HepG2 (cell line): ENCODE measurements around the gene TTBK1. TPM values are rescaled to one million over a fixed set of nuclear protein-coding genes. Genes with fewer than 3 reads are reported as not detected.

Source experiments
- CC2D1A ChIP-seq: sonication (generic); formaldehyde crosslinking; IDR thresholded peaks from 2 replicates; pipeline ENCODE4 v1.8.1; 2023; ENCODE audit warnings: mild to moderate bottlenecking, missing genetic modification reagents
- CEBPG ChIP-seq: IDR thresholded peaks from 2 replicates; pipeline ENCODE4 v1.6.1; 2016
- CREB3 ChIP-seq: sonication (generic); formaldehyde crosslinking; IDR thresholded peaks from 2 replicates; pipeline ENCODE4 v1.5.0; 2020; ENCODE audit warnings: missing genetic modification reagents
- KIAA2018 ChIP-seq: sonication (generic); formaldehyde crosslinking; IDR thresholded peaks from 2 replicates; pipeline ENCODE4 v1.5.0; 2020; ENCODE audit warnings: mild to moderate bottlenecking, missing genetic modification reagents, borderline replicate concordance
- MLXIP ChIP-seq: sonication (generic); formaldehyde crosslinking; IDR thresholded peaks from 2 replicates; pipeline ENCODE4 v1.9.0; 2021; ENCODE audit warnings: missing genetic modification reagents, borderline replicate concordance
- PHF21A ChIP-seq: sonication (generic); formaldehyde crosslinking; IDR thresholded peaks from 2 replicates; pipeline ENCODE4 v1.5.0; 2020; ENCODE audit warnings: mild to moderate bottlenecking, missing genetic modification reagents
- POLR2A ChIP-seq, 2 experiments: IDR thresholded peaks; 2 replicates each; pipeline ENCODE4 v1.6.1; 2011; ENCODE audit warnings: low read depth in 2 of 2, low read length in 2 of 2, mild to moderate bottlenecking in 1 of 2, moderate library complexity in 1 of 2; ENCODE audit not compliant: insufficient read depth in 1 of 2
- SOX6 ChIP-seq, 2 experiments: fragments of 450-650 bp in 1 of 2; sonication (generic) in 1 of 2; formaldehyde crosslinking in 1 of 2; IDR thresholded peaks; 2 replicates each; pipeline versions ENCODE4 v1.4.0 to v1.6.1; 2017 to 2020; ENCODE audit warnings: antibody characterized with exemption in 1 of 2, mild to moderate bottlenecking in 1 of 2, missing genetic modification reagents in 1 of 2
- TFDP2 ChIP-seq: sonication (generic); formaldehyde crosslinking; IDR thresholded peaks from 2 replicates; pipeline ENCODE4 v1.4.0; 2020; ENCODE audit warnings: missing genetic modification reagents
- TSC22D2 ChIP-seq: sonication (generic); formaldehyde crosslinking; IDR thresholded peaks from 2 replicates; pipeline ENCODE4 v1.5.1; 2020; ENCODE audit warnings: missing genetic modification reagents, mild to moderate bottlenecking, borderline replicate concordance
- ZBTB33 ChIP-seq: sonication (generic); formaldehyde crosslinking; IDR thresholded peaks from 2 replicates; pipeline ENCODE4 v1.4.0; 2020; ENCODE audit warnings: missing genetic modification reagents
- ZNF251 ChIP-seq: sonication (generic); formaldehyde crosslinking; IDR thresholded peaks from 2 replicates; pipeline ENCODE4 v1.9.0; 2021; ENCODE audit warnings: mild to moderate bottlenecking, missing genetic modification reagents
- ZNF615 ChIP-seq: sonication (generic); formaldehyde crosslinking; IDR thresholded peaks from 2 replicates; pipeline ENCODE4 v1.5.0; 2020; ENCODE audit warnings: mild to moderate bottlenecking, missing genetic modification reagents, borderline replicate concordance
- ZNF816 ChIP-seq: sonication (generic); formaldehyde crosslinking; IDR thresholded peaks from 2 replicates; pipeline ENCODE4 v1.8.0; 2022; ENCODE audit warnings: missing genetic modification reagents, mild to moderate bottlenecking, borderline replicate concordance
- polyA plus RNA-seq, 8 experiments: library from polyadenylated mRNA; depleted of rRNA in 3 of 8; stranded (reverse) in 7 of 8; unstranded in 1 of 8; fragments of >200 nt; fragmentation: Illumina TruSeq in 4 of 8; extraction: Trizol in 4 of 8; gene quantifications; 2 replicates each; pipeline versions ENCODE4 v1.2.1 to v1.2.3, GENCODE V29; 2011 to 2016; ENCODE audit warnings: low read depth in 4 of 8, missing spikeins in 1 of 8, mixed read lengths in 1 of 8; ENCODE audit not compliant: insufficient read depth in 1 of 8
- total RNA-seq, 5 experiments: library from RNA; depleted of rRNA; stranded (reverse); fragments of >200 nt; fragmentation: Illumina TruSeq; extraction: Trizol; gene quantifications; 2 replicates each; pipeline ENCODE4 v1.2.3, GENCODE V29; 2016; ENCODE audit warnings: low read depth in 1 of 5

The TTBK1 gene
- total and polyA plus RNA-seq, 2 of the 13 experiments (the other 11 are each of a cell fraction or from before 2014, with no cell fraction given) = 0.24 to 0.33 TPM

GRCh38 chr6:43308990-43309477, 65.8 kb downstream of the TTBK1 start (continued):
- no peak for TF ChIP-seq ZNF251 (CRISPR knock-in tag)
- TF ChIP-seq CC2D1A (CRISPR knock-in tag) = no peak
- TF ChIP-seq MLXIP (CRISPR knock-in tag) = no peak
- TF ChIP-seq POLR2A (IDR thresholded peaks at IDR 0.05; ENCODE audit: insufficient read depth in 1 of 2, low read depth in 2 of 2, low read length in 2 of 2) = peak in 1 of 2 experiments; percentile 4; a peak in 1 of 4 replicates
- no peak for TF ChIP-seq PHF21A (CRISPR knock-in tag)
- peak; percentile 86; the same call in 1 of the 2 replicates for TF ChIP-seq ZNF615 (CRISPR knock-in tag)
- no peak for TF ChIP-seq CREB3 (CRISPR knock-in tag)
- no peak for TF ChIP-seq CEBPG (CRISPR knock-in tag)
- TF ChIP-seq TFDP2 (CRISPR knock-in tag) = no peak
- no peak for TF ChIP-seq TSC22D2
- TF ChIP-seq SOX6 (IDR thresholded peaks at IDR 0.05) = no peak
- no peak; the same call in none of the 2 replicates for TF ChIP-seq SOX6 (CRISPR knock-in tag; IDR thresholded peaks at IDR 0.05)
- TF ChIP-seq ZBTB33 (CRISPR knock-in tag) = no peak
- TF ChIP-seq ZNF816 (CRISPR knock-in tag) = no peak
- peak; percentile 10; the same call in 1 of the 2 replicates for TF ChIP-seq KIAA2018 (CRISPR knock-in tag)
